GM20000 (cell line): ENCODE data around the gene NOX4.
"Not testable (repeated sequence)": the region's sequence is repeated elsewhere in the genome, so short reads cannot be mapped to it uniquely, and the experiment has no call there.

Experiments
- DNase-seq: peaks from one replicate; pipeline ENCODE4 v3.0.0; 2012; ENCODE audit warnings: low spot score
- CTCF ChIP-seq: IDR thresholded peaks from 2 replicates; pipeline ENCODE4 v1.5.1; 2012; ENCODE audit warnings: mild to moderate bottlenecking, control low read depth; ENCODE audit errors: extremely low read depth, missing control alignments

NOX4 gene

GRCh38 chr11:89321401-89321800 lies 169.8 kb downstream of the NOX4 start:
- no peak for TF ChIP-seq CTCF

GRCh38 chr11:89310607-89311006 lies 180.6 kb downstream of the NOX4 start:
- not testable (repeated sequence) for DNase-seq

More at GRCh38 chr11:89321401-89321800, 169.8 kb downstream of the NOX4 start:
- DNase-seq: no peak

GRCh38 chr11:89309321-89309985 lies 181.7 kb downstream of the NOX4 start:
- DNase-seq: not testable (repeated sequence)

- not testable (repeated sequence) for DNase-seq
These were observed 182.9 kb downstream of the NOX4 start for GRCh38 chr11:89308272-89308671.

GRCh38 chr11:89303029-89303428 lies 188.1 kb downstream of the NOX4 start:
- not testable (repeated sequence) for DNase-seq

GRCh38 chr11:89295023-89295422 lies 196.2 kb downstream of the NOX4 start:
- not testable (repeated sequence) for DNase-seq

GRCh38 chr11:89293965-89294679 lies 197.1 kb downstream of the NOX4 start:
- no peak for TF ChIP-seq CTCF
- no peak for DNase-seq

- not testable (repeated sequence) for DNase-seq
These were observed 203.2 kb downstream of the NOX4 start for GRCh38 chr11:89288004-89288403.

GRCh38 chr11:89286601-89287000 lies 204.6 kb downstream of the NOX4 start:
- not testable (repeated sequence) for DNase-seq

- not testable (repeated sequence) for DNase-seq
These were observed 210.0 kb downstream of the NOX4 start for GRCh38 chr11:89281032-89281677.

GRCh38 chr11:89279176-89279575 lies 212.0 kb downstream of the NOX4 start:
- no peak for TF ChIP-seq CTCF
- DNase-seq: no peak

- DNase-seq: no peak
These were observed 215.2 kb downstream of the NOX4 start for GRCh38 chr11:89275966-89276365.

More at GRCh38 chr11:89275966-89276365, 215.2 kb downstream of the NOX4 start:
- TF ChIP-seq CTCF: no peak
